ENCODE measurements around the gene ATP8B2.
"Not testable (repeated sequence)": the region's sequence is repeated elsewhere in the genome, so short reads cannot be mapped to it uniquely, and the experiment has no call there.

ATP8B2 gene, protein sequence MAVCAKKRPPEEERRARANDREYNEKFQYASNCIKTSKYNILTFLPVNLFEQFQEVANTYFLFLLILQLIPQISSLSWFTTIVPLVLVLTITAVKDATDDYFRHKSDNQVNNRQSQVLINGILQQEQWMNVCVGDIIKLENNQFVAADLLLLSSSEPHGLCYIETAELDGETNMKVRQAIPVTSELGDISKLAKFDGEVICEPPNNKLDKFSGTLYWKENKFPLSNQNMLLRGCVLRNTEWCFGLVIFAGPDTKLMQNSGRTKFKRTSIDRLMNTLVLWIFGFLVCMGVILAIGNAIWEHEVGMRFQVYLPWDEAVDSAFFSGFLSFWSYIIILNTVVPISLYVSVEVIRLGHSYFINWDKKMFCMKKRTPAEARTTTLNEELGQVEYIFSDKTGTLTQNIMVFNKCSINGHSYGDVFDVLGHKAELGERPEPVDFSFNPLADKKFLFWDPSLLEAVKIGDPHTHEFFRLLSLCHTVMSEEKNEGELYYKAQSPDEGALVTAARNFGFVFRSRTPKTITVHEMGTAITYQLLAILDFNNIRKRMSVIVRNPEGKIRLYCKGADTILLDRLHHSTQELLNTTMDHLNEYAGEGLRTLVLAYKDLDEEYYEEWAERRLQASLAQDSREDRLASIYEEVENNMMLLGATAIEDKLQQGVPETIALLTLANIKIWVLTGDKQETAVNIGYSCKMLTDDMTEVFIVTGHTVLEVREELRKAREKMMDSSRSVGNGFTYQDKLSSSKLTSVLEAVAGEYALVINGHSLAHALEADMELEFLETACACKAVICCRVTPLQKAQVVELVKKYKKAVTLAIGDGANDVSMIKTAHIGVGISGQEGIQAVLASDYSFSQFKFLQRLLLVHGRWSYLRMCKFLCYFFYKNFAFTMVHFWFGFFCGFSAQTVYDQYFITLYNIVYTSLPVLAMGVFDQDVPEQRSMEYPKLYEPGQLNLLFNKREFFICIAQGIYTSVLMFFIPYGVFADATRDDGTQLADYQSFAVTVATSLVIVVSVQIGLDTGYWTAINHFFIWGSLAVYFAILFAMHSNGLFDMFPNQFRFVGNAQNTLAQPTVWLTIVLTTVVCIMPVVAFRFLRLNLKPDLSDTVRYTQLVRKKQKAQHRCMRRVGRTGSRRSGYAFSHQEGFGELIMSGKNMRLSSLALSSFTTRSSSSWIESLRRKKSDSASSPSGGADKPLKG

DNA sequence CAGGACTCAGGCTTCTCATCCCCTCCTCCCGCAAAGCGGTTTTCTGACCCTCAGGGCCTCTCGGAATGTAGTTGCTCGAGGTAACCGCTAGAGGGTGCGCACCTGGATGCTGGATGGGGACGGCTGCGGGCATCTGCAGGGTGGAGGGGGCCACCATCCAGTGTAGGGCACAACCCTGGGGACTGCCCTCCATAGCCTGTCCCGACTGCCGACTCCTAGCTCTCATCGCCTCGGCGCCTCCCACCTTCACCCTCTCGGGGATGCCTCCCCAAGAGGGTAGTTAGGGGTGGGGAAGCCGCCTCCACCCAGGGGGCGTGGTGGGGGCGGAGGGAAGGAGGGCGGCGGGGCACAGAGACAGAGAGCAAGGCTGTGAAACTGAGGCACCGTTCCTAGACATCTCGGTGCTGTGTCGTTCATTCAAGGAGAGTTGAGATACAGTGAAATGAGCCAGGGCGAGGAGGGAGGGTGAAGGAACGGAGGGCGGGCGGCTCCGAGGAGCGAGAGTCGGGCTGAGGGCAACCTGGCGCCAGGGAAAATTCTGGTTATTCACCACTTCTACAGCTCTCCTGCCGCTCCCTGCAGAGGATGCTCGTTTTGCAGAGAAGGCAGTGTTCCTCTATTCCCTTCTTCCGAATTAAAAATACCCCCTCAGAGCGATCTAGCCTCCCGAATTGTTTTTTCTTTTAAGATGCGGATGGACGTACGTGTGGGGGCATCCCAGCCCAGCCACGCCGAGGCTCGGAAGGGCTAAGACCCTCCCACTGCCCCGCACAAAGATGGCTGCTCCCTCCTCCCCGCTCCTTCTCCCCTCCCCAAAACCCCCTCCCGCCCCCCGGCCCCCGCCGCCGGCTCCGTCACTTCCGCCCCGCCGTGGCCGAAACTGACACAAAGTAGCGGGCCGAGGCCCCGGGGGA is at the start of gene ATP8B2:
Gene ATP8B2, plus strand, starts transcription at position 857 of the 914 bp plus-strand sequence. CDS start 2,617 bp downstream, outside the sequence.
- Histone ChIP-seq H3K27ac (ENCODE audit: low read depth, low read length) (peak within 1 kb of the TSS; percentile 90), H3K36me3 (ENCODE audit: control insufficient read depth, insufficient read depth, low read length) (no peaks in the 10 kb centered on the region), H3K4me3 (ENCODE audit: low read length) (peak within 1 kb of the TSS; percentile 85), H3K27me3 (ENCODE audit: control insufficient read depth, insufficient read depth, low read length) (no peaks in the 10 kb centered on the region), H3K9ac (ENCODE audit: low read length) (peak within 1 kb of the TSS; percentile 67), H3K4me1 (ENCODE audit: control insufficient read depth, insufficient read depth, low read length) (peaks cover 23% of the 10 kb centered on the region)

DNA sequence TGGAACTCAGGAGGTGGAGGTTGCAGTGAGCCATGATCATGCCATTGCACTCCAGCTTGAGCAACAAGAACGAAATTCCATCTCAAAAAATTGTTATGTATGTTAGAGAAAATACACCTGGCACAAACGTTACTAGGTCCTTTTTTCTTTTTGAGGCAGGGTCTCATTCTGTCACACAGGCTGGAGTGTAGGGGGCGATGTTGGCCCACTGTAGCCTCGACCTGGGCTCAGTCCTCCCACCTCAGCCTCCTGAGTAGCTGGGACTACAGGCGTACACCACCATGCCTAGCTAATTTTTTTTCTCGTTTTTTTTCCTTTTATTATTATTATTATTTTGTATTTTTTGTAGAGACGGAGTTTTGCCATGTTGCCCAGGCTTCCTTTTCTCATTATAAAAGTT is 48.5 kb upstream of the ATP8B2 start:
- Histone ChIP-seq H3K27me3 (ENCODE audit: control insufficient read depth, insufficient read depth, low read length) (no peaks in the 10 kb centered on the region), H3K9ac (ENCODE audit: low read length) (no peak overlapping the region), H3K4me1 (ENCODE audit: control insufficient read depth, insufficient read depth, low read length) (peaks cover 6% of the 10 kb centered on the region), H3K4me3 (ENCODE audit: low read length) (no peak overlapping the region), H3K27ac (ENCODE audit: low read depth, low read length) (no peak overlapping the region), H3K36me3 (ENCODE audit: control insufficient read depth, insufficient read depth, low read length) (no peaks in the 10 kb centered on the region)

DNA sequence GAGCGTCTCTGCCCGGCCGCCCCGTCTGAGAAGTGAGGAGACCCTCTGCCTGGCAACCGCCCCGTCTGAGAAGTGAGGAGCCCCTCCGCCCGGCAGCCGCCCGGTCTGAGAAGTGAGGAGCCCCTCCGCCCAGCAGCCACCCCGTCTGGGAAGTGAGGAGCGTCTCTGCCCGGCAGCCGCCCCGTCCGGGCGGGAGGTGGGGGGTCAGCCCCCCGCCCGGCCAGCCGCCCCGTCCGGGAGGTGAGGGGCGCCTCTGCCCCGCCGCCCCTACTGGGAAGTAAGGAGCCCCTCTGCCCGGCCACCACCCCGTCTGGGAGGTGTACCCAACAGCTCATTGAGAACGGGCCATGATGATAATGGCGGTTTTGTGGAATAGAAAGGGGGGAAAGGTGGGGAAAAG is 37.7 kb upstream of the ATP8B2 start:
- not testable (repeated sequence) for H3K9ac ChIP-seq (ENCODE audit: low read length); H3K27ac ChIP-seq (ENCODE audit: low read depth, low read length); H3K4me1 ChIP-seq (ENCODE audit: control insufficient read depth, insufficient read depth, low read length); H3K4me3 ChIP-seq (ENCODE audit: low read length); H3K36me3 ChIP-seq (ENCODE audit: control insufficient read depth, insufficient read depth, low read length); H3K27me3 ChIP-seq (ENCODE audit: control insufficient read depth, insufficient read depth, low read length)

DNA sequence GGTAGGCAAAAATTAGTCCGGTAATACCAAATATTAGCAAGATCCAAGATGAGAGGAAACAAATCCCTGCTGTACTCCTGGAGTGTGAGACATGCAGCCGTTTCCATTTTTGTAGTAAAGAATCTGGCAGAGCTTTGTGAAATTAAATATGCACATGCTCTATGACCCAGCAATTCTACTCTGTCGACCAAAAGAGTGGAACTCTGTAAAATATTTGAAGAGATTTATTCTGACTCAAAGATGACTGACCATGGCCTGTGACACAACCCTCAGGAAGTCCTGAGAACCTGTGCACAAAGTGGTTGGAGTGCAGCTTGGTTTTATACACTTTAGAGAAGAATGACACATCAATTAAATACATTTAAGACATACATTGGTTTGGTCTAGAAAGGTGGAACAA is 36.7 kb upstream of the ATP8B2 start:
- no peaks in the 10 kb centered on the region for H3K4me1 ChIP-seq (ENCODE audit: control insufficient read depth, insufficient read depth, low read length)
- no peak overlapping the region for H3K9ac ChIP-seq (ENCODE audit: low read length)
- no peak overlapping the region for H3K4me3 ChIP-seq (ENCODE audit: low read length)
- no peaks in the 10 kb centered on the region for H3K27me3 ChIP-seq (ENCODE audit: control insufficient read depth, insufficient read depth, low read length)
- no peaks in the 10 kb centered on the region for H3K36me3 ChIP-seq (ENCODE audit: control insufficient read depth, insufficient read depth, low read length)
- H3K27ac ChIP-seq (ENCODE audit: low read depth, low read length) = no peak overlapping the region

DNA sequence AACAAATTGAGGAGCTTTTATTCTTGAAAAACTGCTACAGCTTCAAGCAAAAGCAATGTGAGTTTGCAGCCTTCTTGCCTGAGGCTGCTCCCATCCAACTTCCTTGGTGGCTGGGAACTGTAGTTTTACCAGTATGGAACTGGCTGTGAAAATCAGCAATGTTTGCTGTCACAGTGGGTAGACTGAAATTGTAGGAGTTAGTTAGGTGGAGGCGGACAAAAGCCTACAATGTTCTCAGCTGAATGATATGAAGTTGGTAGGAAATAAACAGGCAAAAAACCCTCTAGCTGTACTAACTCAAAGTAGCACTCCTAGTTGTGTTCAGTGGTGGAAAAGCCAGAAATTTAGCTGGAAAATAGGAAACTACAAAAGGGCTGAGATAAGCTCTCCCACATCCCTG is 34.4 kb upstream of the ATP8B2 start:
- no peak overlapping the region for H3K27ac ChIP-seq (ENCODE audit: low read depth, low read length)
- H3K4me3 ChIP-seq (ENCODE audit: low read length) = no peak overlapping the region
- H3K36me3 ChIP-seq (ENCODE audit: control insufficient read depth, insufficient read depth, low read length) = no peaks in the 10 kb centered on the region
- no peak overlapping the region for H3K9ac ChIP-seq (ENCODE audit: low read length)
- H3K4me1 ChIP-seq (ENCODE audit: control insufficient read depth, insufficient read depth, low read length) = no peaks in the 10 kb centered on the region
- H3K27me3 ChIP-seq (ENCODE audit: control insufficient read depth, insufficient read depth, low read length) = no peaks in the 10 kb centered on the region

DNA sequence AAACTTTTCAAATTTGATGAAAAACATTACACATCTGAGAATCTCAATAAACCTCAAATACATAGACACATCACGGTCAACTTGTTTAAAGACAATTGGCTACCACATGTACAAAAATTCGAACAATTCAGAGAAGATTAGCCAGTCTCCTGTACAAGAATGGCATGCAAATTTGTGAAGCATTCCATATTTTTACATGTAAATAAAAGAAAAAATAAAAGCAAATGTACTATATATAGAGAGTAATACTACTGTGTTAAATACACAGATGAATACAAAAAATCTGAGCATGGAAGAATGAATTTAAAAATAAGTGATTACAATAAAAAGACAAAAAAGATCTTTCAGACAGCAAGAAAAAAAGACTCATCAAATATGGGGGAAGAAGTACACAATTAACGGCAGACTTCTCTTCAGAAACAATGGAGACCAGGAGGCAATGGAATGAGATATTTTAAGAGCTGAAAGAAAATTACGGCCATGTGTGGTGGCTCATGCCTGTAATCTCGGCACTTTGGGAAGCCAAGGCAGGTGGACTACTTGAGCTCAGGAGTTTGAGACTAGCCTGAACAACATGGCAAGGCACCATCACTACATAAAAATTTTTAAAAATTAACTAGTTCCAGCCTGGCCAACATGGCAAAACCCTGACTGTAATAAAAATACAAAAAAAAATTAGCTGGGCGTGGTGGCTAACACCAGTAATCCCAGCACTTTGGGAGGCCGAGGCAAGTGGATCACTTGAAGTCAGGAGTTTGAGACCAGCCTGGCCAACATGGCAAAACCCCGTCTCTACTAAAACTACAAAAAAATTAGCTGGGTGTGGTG is 29.7 kb upstream of the ATP8B2 start:
- no peak overlapping the region for H3K27ac ChIP-seq (ENCODE audit: low read depth, low read length)
- H3K4me1 ChIP-seq (ENCODE audit: control insufficient read depth, insufficient read depth, low read length) = no peaks in the 10 kb centered on the region

DNA sequence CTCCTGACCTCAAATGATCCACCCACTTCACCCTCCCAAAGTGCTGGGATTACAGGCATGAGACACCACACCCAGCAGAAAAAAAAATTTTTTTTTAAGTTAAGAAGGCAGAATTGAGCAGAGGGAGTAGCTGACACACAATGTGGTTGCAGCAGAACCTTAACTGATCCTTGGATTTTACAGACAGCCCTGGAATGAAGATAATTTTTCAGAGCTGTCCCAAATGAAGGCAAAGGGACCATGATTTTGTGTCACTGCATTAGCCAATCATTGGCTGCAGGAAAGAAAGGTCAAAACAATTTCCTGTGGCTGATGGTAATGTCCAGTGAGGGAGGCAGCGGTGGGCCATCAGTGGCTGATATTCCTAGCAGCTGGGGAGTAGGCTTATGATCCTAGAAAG is 23.7 kb upstream of the ATP8B2 start:
- no peak overlapping the region for H3K4me3 ChIP-seq (ENCODE audit: low read length)
- no peaks in the 10 kb centered on the region for H3K4me1 ChIP-seq (ENCODE audit: control insufficient read depth, insufficient read depth, low read length)
- no peak overlapping the region for H3K27ac ChIP-seq (ENCODE audit: low read depth, low read length)
- H3K9ac ChIP-seq (ENCODE audit: low read length) = no peak overlapping the region
- no peaks in the 10 kb centered on the region for H3K36me3 ChIP-seq (ENCODE audit: control insufficient read depth, insufficient read depth, low read length)
- H3K27me3 ChIP-seq (ENCODE audit: control insufficient read depth, insufficient read depth, low read length) = no peaks in the 10 kb centered on the region

More for the DNA sequence above, 29.7 kb upstream of the ATP8B2 start:
- Histone ChIP-seq H3K4me3 (ENCODE audit: low read length) (no peak overlapping the region), H3K9ac (ENCODE audit: low read length) (no peak overlapping the region), H3K36me3 (ENCODE audit: control insufficient read depth, insufficient read depth, low read length) (no peaks in the 10 kb centered on the region), H3K27me3 (ENCODE audit: control insufficient read depth, insufficient read depth, low read length) (no peaks in the 10 kb centered on the region)

DNA sequence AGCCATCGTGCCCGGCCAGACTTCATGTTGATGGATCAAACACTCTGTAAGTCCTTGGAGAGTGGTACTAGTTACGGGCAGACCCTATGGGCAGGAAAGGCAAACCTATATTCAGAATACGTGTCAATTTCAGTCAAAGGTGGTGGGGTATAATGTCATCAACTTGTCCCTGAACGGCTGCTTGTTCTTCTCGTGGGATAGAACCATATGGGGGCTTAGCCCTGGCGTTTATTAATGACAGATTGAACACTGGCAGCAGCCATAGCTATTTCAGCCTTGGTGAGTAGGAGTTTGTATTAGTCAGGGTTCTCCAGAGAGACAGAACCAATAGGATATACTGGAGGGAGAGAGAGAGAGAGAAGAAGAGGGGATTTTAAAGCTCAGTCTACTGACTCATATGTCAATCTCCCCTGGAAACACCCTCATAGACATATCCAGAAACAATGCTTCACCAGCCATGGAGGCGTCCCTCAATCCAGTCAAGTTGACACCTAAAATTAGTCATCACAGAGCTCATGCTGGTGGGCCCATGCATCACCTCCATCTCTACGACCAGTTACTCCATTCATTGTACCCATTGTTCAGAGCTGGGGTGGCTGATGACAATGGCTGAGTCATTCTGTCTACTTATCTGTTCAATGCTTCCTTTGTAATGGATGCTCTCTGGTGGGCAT is 20.5 kb upstream of the ATP8B2 start:
- Histone ChIP-seq H3K4me1 (ENCODE audit: control insufficient read depth, insufficient read depth, low read length) (no peaks in the 10 kb centered on the region), H3K4me3 (ENCODE audit: low read length) (no peak overlapping the region), H3K9ac (ENCODE audit: low read length) (no peak overlapping the region), H3K36me3 (ENCODE audit: control insufficient read depth, insufficient read depth, low read length) (no peaks in the 10 kb centered on the region), H3K27ac (ENCODE audit: low read depth, low read length) (no peak overlapping the region), H3K27me3 (ENCODE audit: control insufficient read depth, insufficient read depth, low read length) (no peaks in the 10 kb centered on the region)

DNA sequence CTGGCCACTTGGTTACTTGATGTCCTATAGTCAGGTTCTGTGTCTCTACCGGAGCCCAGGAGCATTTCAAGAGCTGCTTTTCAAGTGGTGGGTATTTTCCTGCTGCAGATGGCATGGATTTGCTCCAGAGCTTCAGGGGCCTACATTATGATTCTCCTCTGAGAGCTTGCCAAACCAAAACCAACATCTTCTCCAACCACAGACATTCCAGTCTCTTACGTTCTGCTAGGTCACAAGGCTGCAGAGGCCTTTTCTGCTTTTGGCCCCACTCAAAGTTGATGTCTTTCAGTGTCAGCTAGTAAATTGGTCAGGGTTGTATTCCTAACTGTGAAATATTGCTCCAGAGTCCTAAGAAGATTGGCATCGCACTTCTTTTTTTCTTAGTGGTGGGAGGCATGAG is 19.2 kb upstream of the ATP8B2 start:
- H3K4me1 ChIP-seq (ENCODE audit: control insufficient read depth, insufficient read depth, low read length) = no peaks in the 10 kb centered on the region
- H3K9ac ChIP-seq (ENCODE audit: low read length) = no peak overlapping the region
- no peak overlapping the region for H3K4me3 ChIP-seq (ENCODE audit: low read length)
- no peak overlapping the region for H3K27ac ChIP-seq (ENCODE audit: low read depth, low read length)
- no peaks in the 10 kb centered on the region for H3K36me3 ChIP-seq (ENCODE audit: control insufficient read depth, insufficient read depth, low read length)
- no peaks in the 10 kb centered on the region for H3K27me3 ChIP-seq (ENCODE audit: control insufficient read depth, insufficient read depth, low read length)

DNA sequence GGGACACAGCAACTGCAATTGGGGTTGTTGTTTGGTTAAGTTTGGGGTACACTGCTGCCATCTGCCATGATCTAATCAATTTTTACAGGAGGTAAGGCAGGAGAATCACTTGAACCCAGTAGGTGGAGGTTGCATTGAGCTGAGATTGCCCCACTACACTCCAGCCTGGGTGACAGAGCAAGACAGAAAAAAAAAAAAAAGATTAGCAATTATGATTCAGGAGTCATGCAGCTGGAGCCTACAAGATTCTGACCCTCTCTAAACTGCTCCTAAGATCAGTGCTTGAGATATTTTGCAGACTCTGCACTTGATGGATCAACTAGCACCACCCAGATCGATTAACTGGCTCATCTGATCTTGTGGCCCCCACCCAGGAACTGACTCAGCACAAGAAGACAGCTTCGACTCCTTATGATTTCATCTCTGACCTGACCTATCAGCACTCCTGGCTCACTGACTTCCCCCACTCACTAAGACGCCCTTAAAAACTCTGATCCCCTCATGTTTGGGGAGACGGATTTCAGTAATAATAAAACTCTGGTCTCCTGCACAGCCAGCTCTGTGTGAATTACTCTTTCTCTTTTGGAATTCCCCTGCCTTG is 17.6 kb upstream of the ATP8B2 start:
- H3K36me3 ChIP-seq (ENCODE audit: control insufficient read depth, insufficient read depth, low read length); H3K27ac ChIP-seq (ENCODE audit: low read depth, low read length): not testable (repeated sequence)

More for the DNA sequence above, 17.6 kb upstream of the ATP8B2 start:
- not testable (repeated sequence) for H3K4me1 ChIP-seq (ENCODE audit: control insufficient read depth, insufficient read depth, low read length); H3K9ac ChIP-seq (ENCODE audit: low read length); H3K4me3 ChIP-seq (ENCODE audit: low read length); H3K27me3 ChIP-seq (ENCODE audit: control insufficient read depth, insufficient read depth, low read length)
